Dedifferentiated amniotic fluid mesenchymal stem cell (primary cell): Measurements from ENCODE around the gene MYBPC3.
"Not testable (repeated sequence)": the region's sequence is repeated elsewhere in the genome, so short reads cannot be mapped to it uniquely, and the experiment has no call there.

Experiments
- DNase-seq: peaks from one replicate; pipeline ENCODE4 v3.0.0-alpha.2; 2016; ENCODE audit errors: extremely low spot score

Gene MYBPC3

GRCh38 chr11:47318166-47318565 is 34.3 kb downstream of the MYBPC3 start:
- DNase-seq: no peak

DNA sequence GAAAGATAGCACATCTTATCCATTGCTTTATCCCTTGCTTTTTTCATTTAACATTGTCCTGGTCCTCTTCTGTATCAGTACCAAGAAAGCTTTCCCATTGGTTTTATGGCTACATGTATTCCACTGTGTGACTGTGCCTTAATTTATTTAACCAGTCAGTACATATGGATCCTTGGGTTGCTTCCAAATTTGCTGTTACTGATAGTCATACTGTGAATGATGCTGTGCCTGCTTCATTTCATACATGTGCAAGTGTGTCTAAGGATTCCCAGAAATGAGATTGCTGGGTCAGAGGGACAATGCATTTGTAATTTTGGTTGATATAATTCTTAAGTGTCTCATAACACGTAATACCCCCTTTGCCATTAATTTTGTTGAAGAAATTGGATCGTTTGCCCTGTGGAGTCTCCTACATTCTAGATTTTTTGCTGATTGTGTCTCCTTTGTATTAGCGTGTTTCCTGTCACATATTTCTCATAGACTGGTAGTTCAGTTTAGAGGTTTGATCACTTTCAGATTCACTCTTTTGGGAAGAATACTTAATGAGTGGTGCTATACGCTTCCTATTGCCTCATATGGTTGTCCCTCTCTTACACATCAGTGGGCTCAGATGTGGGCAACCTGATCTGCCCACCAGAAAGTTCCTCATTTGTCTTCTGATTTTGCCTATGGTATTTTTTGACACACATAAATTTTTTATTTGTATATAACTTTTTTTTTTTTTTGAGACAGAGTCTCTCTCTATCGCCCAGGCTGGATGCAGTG is 35.3 kb downstream of the MYBPC3 start:
- no peak for DNase-seq

GRCh38 chr11:47316501-47316900 is 36.0 kb downstream of the MYBPC3 start:
- DNase-seq: not testable (repeated sequence)

DNA sequence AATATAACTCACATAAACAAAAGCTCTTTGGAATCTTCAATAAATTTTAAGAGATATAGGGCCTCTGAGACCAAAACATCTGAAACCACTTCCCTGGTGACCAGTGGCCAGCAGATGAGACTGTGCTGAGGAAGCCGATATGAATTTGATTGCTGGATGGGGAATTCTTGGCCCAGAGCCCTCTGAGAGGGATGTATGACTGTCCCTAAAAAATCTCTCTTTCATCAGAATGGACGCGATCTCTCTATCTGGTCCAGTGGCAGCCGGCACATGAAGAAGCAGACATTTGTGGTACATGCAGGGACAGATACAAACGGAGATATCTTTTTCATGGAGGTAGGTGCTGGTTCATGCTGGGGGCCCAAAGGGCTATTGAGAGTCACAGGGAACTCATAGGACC is 37.5 kb downstream of the MYBPC3 start:
- DNase-seq: no peak

DNA sequence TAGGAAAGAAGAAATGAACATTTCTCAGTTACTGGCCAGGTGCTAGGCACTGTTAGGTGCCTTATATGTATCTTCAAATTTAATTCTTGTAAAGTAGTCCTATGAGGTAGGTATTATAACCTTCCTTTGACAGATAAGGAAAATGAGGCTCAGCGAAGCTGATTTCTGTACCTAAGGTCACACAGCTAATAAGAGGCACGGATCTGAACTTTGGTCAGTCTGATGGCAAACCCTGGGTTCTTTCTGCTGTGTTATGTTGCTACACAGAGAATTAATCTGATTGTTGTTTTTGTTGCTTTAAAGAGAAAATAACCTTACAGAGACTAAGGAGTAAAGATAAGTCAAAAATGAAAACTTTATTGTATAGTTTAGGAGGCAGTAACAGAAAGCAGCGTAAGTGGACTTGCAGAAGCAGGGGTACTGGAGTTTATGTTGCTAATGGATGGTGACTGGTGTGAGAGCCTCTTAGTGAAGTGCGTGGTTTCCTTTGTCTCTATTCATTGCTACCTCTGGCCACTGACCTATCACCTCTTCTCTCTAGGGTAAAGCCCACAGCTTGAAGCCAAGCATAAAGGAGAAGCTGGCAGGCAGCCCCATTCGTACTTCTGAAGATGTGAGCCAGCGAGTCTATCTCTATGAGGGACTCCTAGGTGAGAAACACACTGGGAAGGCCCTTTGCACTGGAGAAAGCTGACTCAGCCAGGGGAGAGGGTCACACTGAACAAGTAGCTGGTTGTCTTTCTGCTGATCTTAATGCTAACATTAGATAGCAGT is 44.3 kb downstream of the MYBPC3 start:
- DNase-seq: no peak

DNA sequence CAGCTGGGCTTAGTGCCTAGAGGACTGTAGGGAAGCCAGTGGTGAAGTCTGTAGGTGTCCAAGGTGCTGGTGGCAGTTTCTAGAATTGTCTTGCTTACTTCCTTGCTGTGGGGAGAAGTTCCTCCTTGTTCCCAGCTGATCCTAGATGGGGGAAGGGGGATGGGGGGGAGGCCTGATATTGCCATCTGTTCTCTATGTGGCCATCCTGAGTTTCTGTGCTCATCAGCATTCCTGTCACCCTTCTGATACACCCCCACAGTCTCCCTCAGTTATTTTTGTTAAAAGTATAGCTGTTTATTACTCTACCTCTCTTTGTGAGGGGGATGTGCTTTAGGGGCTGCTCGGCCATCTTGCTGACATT is 46.0 kb downstream of the MYBPC3 start:
- no peak for DNase-seq

DNA sequence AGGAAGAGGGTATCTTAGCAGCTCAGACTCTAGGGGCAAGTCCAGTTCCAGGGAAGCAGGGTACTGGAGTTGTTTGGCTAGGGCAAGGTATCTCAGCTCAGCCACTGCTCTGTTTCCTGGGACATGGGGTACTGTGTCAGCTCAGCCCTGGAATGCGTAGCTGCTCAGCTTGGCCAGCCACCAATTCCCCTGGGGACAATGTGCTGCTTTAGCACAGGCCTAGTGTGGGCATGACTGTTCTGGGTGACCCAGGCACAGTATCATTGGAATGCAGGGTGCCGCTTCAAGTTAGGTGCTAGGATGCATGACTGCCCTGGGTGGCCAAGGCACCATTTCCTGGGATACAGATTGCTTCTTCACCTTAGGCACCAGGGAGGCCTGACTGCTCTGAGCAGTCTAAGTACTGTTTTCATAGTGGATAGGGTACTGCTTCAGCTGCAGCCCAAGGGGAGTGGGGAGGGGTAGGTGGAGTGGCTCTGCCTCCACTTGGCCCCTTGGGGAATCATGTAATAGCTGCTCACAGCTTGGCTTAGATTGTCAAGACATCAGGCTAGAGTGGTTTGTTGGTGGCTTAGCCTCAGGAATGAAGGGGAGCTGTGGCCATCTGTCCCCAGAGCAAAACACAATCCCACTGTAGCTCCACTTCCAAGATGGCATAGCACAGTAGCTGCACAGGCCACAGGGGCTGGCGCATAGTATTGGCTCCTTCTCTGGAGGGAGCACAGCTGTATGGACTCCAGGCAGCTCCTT is 46.6 kb downstream of the MYBPC3 start:
- DNase-seq: no peak

DNA sequence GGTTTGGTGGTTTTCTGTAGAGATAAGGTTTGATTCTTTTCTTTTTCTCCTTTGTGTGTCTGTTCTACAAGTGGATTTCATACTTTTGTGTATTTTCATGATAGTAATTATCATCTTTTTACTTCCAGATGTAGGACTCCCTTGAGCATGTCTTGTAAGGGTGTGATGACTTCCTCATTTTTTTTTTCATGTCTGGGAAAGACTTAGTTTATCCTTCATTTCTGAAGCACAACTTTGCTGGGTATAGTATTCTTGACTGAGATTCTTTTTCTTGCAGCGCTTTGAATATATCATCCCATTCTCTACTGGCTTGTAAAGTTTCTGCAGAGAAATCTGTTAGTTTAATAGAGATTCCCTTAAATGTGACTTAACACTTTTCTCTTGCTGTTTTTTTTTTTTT is 49.6 kb downstream of the MYBPC3 start:
- no peak for DNase-seq

DNA sequence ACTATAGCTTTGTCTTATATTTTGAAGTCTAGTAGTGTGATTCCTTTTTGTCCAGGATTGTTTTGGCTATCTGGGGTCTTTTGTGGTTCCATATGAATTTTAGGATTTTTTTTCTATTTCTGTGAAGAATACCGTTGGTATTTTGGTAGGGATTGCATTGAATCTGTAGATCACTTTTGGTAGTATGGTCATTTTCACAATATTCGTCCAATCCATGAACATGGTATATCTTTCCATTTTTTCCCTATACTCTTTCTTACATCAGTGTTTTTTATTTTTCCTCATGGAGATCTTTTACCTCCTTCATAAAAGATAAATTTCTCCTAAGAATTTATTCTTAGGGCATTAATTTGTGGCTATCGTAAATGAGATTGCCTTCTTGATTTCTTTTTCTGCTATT is 53.4 kb downstream of the MYBPC3 start:
- no peak for DNase-seq

- DNase-seq: no peak
Measured at GRCh38 chr11:47296045-47296444, 56.5 kb downstream of the MYBPC3 start.

DNA sequence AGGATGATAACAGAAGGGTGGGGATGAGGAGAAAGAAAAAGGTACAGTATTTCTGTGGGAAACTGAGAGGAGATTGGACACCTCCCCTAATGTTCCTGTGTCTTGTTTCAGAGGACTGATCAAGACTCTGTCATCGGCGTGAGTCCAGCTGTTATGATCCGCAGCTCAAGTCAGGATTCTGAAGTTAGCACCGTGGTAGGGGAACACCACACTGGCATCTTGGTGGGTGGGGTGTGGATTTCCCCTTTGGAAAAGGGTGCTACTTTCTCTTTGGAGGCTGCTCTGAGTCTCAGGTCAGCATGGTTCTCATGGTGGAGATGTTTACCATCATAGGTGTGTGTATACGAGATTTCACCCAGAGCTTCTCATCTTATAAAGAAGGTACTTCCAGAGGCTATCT is 57.1 kb downstream of the MYBPC3 start:
- no peak for DNase-seq

- no peak for DNase-seq
Measured at GRCh38 chr11:47289856-47290255, 62.6 kb downstream of the MYBPC3 start.

DNA sequence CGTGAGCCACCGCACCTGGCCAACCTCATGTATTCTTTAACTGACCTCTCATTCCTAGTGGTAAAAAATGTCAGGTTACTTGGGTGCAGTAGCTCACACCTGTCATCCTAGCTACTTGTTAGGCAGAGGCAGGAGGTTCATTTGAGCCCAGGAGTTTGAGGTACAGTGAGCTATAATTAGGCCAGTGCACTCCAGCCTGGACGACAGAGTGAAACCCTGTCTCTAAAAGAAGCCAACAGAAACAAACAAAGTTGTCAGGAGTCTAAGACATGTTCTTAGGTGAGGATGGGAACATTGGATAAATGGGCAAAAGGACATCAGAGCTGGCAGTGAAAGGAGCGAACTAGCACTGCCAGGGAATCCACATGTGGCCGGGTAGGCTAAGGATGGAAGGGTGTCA is 64.4 kb downstream of the MYBPC3 start:
- no peak for DNase-seq

- DNase-seq: no peak
Measured at GRCh38 chr11:47285969-47286770, 66.3 kb downstream of the MYBPC3 start.

- DNase-seq: no peak
Measured at GRCh38 chr11:47284151-47284550, 68.4 kb downstream of the MYBPC3 start.

- no peak for DNase-seq
Measured at GRCh38 chr11:47282462-47282861, 70.0 kb downstream of the MYBPC3 start.
